GM12891 (cell line): ENCODE data around the gene NBAS.

Source experiments
- POLR2A ChIP-seq: IDR thresholded peaks from 2 replicates; pipeline ENCODE4 v1.6.1; 2011; ENCODE audit warnings: low read depth, low read length, control low read depth
- POLR2AphosphoS5 ChIP-seq: IDR thresholded peaks from 2 replicates; pipeline ENCODE4 v1.6.1; 2011; ENCODE audit warnings: low read depth, low read length, control low read depth
- POU2F2 ChIP-seq: IDR thresholded peaks from 2 replicates; pipeline ENCODE4 v1.6.1; 2011; ENCODE audit warnings: low read depth, mild to moderate bottlenecking, control low read depth, low read length, moderate library complexity
- TAF1 ChIP-seq: IDR thresholded peaks from 2 replicates; pipeline ENCODE4 v1.6.1; 2011; ENCODE audit warnings: low read depth, low read length, control low read depth

- no peak for TF ChIP-seq POLR2A
- no peak for TF ChIP-seq POLR2AphosphoS5
- no peak for TF ChIP-seq TAF1
- no peak for TF ChIP-seq POU2F2
Observed at GRCh38 chr2:15506229-15506819, 54.8 kb downstream of the NBAS start.
